IPS DF 4.7 (cell line): Measurements from ENCODE around the gene SLC18A3.

ENCODE experiments used
- DNase-seq: peaks from one replicate; pipeline ENCODE4 v3.0.0-alpha.2; 2013; ENCODE audit warnings: low spot score; ENCODE audit errors: extremely low read depth

The SLC18A3 gene

GRCh38 chr10:49651039-49651835 lies 41.1 kb downstream of the SLC18A3 start:
- no peak for DNase-seq

- DNase-seq: no peak
Measured at GRCh38 chr10:49651917-49652316, 41.8 kb downstream of the SLC18A3 start.

DNA sequence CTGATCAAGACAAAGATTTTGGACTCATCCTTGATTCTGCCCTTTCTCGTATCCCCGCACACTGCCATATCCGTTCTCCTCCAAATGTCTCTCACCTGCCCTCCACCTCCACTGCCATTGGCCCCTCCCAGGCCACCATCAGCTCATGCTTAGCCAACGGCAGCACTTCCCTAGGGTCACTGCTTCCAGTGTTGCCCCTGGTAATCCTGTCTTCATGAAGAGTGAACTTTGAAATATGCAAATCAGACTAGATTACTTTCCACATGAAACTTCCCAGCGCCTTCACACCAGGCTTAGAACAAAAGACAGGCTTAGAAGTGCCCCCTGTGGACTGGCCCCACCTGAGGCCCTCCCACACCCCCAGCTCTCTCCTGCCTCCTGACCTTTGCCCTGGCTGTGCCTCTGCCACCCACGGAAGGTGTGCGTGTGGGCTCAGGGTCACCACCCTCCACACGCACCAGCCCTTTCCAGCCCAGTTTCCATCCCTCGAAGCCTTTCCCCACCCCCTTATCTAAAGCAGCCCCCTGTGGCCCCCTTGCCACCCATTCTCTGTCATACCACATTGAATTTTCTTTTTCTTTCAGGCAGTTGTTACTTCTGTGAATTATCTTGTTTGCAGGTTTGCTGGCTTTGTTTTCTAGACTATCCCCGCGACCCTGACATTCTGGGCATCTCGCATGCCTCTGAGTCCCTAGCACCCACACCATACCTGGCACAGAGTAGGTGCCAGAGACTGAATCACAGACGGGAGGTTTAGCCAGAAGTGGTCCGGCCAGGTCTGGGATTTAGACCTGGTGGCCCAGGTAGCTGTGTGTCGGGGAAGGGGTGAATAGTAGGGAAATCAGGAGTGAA lies 42.5 kb downstream of the SLC18A3 start:
- DNase-seq: no peak

GRCh38 chr10:49653273-49653929 lies 43.3 kb downstream of the SLC18A3 start:
- no peak for DNase-seq

DNA sequence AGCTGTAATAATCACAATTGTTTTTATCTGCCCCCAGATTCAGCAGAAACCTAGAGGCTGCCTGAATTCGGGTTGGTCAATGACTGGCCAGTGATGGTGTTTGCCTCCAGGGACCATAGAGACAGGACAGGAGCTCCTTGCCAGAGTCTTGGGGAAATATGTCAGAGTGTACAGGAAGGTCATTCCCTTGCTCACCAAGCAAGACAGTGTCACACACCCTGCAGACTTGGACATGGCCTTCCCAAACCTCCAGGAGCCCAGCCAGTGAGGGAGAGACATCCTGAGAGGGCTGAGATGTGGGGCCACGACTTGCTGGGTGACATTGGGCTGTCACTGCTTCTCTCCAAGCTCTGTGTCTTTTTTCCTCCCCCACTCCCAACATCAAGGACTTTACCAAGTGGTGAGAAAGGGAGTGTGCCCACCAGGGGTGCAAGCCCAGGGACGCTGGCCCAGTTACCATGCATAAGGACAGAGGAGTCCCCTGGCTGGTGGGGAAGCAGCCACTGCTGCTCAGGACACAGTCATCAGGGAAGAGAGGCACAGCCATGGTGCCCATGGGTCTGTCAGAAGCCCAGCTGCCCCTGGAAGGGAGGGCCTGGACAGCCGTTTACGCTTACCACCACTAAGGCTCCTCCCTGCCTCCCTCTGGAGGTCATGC lies 44.1 kb downstream of the SLC18A3 start:
- no peak for DNase-seq

DNA sequence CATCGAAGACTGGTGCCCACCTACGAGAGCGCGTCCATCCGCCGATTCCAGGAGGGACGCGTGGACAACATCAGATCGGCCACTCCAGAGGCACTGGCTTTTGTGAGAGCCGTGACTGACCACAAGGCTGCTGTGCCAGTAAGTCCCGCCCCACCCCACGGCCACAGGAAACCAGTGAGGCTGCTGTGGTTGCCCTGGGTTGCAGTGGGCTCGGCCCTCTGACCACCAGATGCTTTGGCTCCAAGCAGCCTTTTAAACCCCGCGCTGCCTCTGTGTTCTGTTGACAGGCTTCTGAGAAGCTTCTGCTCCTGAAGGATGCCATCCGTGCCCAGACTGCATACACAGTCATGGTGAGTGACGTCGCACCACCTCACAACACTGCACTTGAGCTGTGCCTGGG lies 45.0 kb downstream of the SLC18A3 start:
- DNase-seq: no peak

DNA sequence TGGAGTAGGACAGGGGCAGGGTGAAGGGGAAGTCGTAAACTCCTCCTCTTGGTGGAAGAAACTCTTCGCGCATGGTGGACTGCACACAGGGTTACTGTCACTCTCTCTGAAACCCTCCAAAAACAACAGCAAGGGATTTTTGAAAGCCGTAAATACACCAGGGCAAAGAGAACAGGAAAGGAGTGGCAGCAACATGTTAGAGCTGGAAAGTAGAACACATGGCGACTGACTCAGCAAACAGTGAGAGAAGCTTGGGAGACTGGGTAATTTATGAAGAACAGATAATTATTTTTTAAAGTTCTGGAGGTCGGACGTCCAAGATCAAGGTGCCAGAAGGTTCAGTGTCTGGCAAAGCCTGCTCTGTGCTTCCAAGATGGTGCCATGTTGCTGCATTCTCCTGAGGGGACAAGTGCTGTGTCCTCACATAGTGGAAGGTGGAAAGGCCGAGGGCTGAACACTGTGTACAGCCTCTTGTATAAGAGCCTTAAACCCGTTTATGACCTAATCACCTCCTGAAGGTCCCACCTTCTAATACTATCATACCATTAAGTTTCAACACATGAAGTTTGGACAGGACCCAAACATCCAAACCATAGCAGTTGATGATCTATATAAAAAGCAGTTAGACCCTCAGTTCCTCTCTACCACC lies 46.9 kb downstream of the SLC18A3 start:
- no peak for DNase-seq

DNA sequence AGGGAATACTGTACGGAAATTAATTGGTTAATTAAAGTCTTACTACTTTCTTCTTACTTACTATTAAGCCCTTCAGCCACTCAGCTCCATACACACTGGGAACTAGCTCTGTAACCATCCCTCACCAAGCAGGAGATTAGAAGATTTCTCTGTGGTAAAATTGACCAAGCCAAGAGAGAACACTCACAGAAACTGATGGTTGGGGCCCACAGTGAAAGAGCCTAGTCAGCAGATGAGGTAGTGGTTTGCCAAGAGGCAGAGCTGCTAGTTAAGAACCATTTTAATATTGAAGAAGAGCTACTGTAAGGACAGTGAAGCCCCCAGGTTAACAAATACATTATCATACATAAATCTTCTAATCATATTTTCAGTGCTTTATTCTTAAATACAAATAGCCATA lies 47.5 kb downstream of the SLC18A3 start:
- DNase-seq: no peak

DNA sequence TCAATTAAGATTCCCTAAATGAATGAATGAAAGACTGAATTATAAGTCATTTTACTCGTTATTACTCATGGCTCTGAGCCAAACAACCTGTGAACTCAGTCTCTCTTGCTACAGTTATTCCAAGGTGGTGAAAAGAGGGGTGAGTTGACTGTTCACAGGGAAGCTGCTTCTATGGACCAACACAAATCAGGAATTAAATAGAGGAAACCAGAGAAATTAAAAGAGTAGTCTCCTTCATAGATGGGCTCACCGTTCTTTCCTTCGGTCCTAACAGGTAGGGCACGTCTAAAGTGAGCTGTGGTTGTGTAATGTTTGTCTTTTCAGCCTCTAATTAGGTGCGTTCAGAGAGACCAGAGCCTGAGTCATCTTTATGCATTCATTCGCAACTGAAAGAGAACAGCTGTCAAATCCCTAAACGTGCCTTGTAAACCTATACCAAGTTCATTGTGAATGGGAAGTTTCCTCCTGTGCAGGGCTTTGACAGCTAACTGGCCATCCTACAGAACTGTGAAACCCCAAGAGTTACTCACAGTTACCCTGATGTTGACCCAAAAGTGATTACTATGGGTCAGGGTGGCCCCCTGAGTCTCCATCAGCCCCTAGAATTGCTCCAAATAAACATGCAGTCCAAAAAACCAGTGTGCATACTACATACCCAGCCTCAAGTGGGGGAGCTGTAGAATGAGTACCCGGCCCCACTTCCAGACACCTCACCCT lies 51.2 kb downstream of the SLC18A3 start:
- no peak for DNase-seq
